ENCODE results near the gene TMEM41A.

- TF ChIP-seq SUZ12 (IDR thresholded peaks at IDR 0.05; ENCODE audit: extremely low read depth, insufficient read depth, insufficient read length): no peak
- no peak for TF ChIP-seq YY1 (IDR thresholded peaks at IDR 0.05; ENCODE audit: insufficient read depth, insufficient read length)
- no peak for TF ChIP-seq ZNF274 (IDR thresholded peaks at IDR 0.05; ENCODE audit: low read depth, low read length)
Observed at GRCh38 chr3:185503521-185503920, 4.7 kb upstream of the TMEM41A start.
